Calu3 (cell line): Measurements from ENCODE around the gene MYL12A. TPM values are rescaled to one million over a fixed set of nuclear protein-coding genes. Genes with fewer than 3 reads are reported as not detected.

Source experiments
- BruUV-seq: library from RNA; stranded (reverse); fragments of 400-500 nt; replicated peaks from 2 replicates; lab custom pipeline; 2021; lab: Mats Ljungman, UMichigan
- CTCF ChIA-PET: fragments of 300-600 bp; sonication (Branson Sonifier 250); formaldehyde crosslinking; loops from one replicate; lab custom pipeline; 2022; ENCODE audit warnings: antibody characterized with exemption; lab: Charles Lee
- DNase-seq: peaks from one replicate; pipeline ENCODE4 v3.0.0; 2022
- H3K27ac Mint-ChIP-seq: one replicate; pipeline ENCODE4 v1.8.0; 2022; ENCODE audit warnings: mixed read lengths; ENCODE audit not compliant: unreplicated experiment
- H3K27me3 Mint-ChIP-seq: one replicate; pipeline ENCODE4 v1.8.0; 2022; ENCODE audit warnings: mixed read lengths; ENCODE audit not compliant: unreplicated experiment
- H3K36me3 Mint-ChIP-seq: one replicate; pipeline ENCODE4 v1.8.0; 2022; ENCODE audit warnings: mild to moderate bottlenecking, moderate library complexity, mixed read lengths; ENCODE audit not compliant: insufficient read depth, unreplicated experiment
- H3K4me1 Mint-ChIP-seq: one replicate; pipeline ENCODE4 v1.8.0; 2022; ENCODE audit warnings: mild to moderate bottlenecking, low read depth, mixed read lengths; ENCODE audit not compliant: unreplicated experiment
- H3K4me3 Mint-ChIP-seq: one replicate; pipeline ENCODE4 v1.8.0; 2022; ENCODE audit warnings: mild to moderate bottlenecking, low read depth, moderate library complexity, mixed read lengths; ENCODE audit not compliant: unreplicated experiment
- H3K9me3 Mint-ChIP-seq: one replicate; pipeline ENCODE4 v1.8.0; 2022; ENCODE audit warnings: low read depth, mixed read lengths; ENCODE audit not compliant: unreplicated experiment
- CTCF ChIP-seq: fragments of 200-600 bp; IDR thresholded peaks from one replicate; pipeline ENCODE4 v1.8.0; 2022; ENCODE audit warnings: antibody characterized with exemption; ENCODE audit not compliant: unreplicated experiment
- intact Hi-C: fragments of 100-400 bp; cut with micrococcal nuclease; formaldehyde crosslinking; loops from one replicate; pipeline ENCODE4 v1.10.0; 2022; ENCODE audit not compliant: unreplicated experiment
- total RNA-seq: library from RNA; stranded (reverse); gene quantifications from 2 replicates; pipeline ENCODE4 v1.2.3, GENCODE V29; 2022

Gene MYL12A
- total RNA-seq, 1 experiment from 2014 or later = 428 TPM

GRCh38 chr18:3283253-3283863, 35.8 kb downstream of the MYL12A start:
- DNase-seq = no peak
- TF ChIP-seq CTCF = no peak
- peaks cover 21% of the 10 kb centered on the region for H3K4me1 Mint-ChIP-seq
- H3K27me3 Mint-ChIP-seq = no peaks in the 10 kb centered on the region
- H3K36me3 Mint-ChIP-seq = peaks cover 21% of the 10 kb centered on the region
- no peak overlapping the region for H3K4me3 Mint-ChIP-seq
- no TSS peak for BruUV-seq
- H3K9me3 Mint-ChIP-seq = peaks cover 5% of the 10 kb centered on the region
- CTCF ChIA-PET = interaction anchor here (1.5 to 2.2 kb wide), 4 partner anchors 14 to 383 kb away, joined by 3 to 16 read pairs (median 10); no protein-coding TSS in a partner anchor
- peak overlapping the region; percentile 22 for H3K27ac Mint-ChIP-seq
- intact Hi-C loops = loop anchor here (2.0 to 5.0 kb wide), 3 partner anchors 163 to 589 kb away; no protein-coding TSS in a partner anchor

GRCh38 chr18:3283908-3284307, 36.3 kb downstream of the MYL12A start:
- intact Hi-C loops = loop anchor here (2.0 to 5.0 kb wide), 3 partner anchors 163 to 588 kb away; no protein-coding TSS in a partner anchor
- Mint-ChIP-seq H3K4me1 (peaks cover 21% of the 10 kb centered on the region), H3K36me3 (peaks cover 16% of the 10 kb centered on the region), H3K4me3 (no peak overlapping the region), H3K27me3 (no peaks in the 10 kb centered on the region), H3K27ac (peak overlapping the region; percentile 22), H3K9me3 (peaks cover 5% of the 10 kb centered on the region)
- CTCF ChIA-PET = interaction anchor here (2.2 kb wide), 1 partner anchor 14 kb away, joined by 16 read pairs; no protein-coding TSS in a partner anchor
- DNase-seq = no peak
- TF ChIP-seq CTCF = no peak
- no TSS peak for BruUV-seq

GRCh38 chr18:3284501-3284900, 36.9 kb downstream of the MYL12A start:
- H3K4me3 Mint-ChIP-seq = no peak overlapping the region
- H3K4me1 Mint-ChIP-seq = peaks cover 17% of the 10 kb centered on the region
- BruUV-seq = no TSS peak
- CTCF ChIA-PET = no interaction called here
- TF ChIP-seq CTCF = no peak
- H3K36me3 Mint-ChIP-seq = peaks cover 10% of the 10 kb centered on the region
- peak overlapping the region; percentile 22 for H3K27ac Mint-ChIP-seq
- no peaks in the 10 kb centered on the region for H3K27me3 Mint-ChIP-seq
- H3K9me3 Mint-ChIP-seq = peaks cover 5% of the 10 kb centered on the region
- intact Hi-C loops = loop anchor here (5.0 kb wide), 2 partner anchors 488 to 588 kb away; no protein-coding TSS in a partner anchor
- no peak for DNase-seq

GRCh38 chr18:3286159-3286558, 38.6 kb downstream of the MYL12A start:
- H3K9me3 Mint-ChIP-seq = peaks cover 5% of the 10 kb centered on the region
- DNase-seq = no peak
- H3K36me3 Mint-ChIP-seq = no peaks in the 10 kb centered on the region
- peaks cover 12% of the 10 kb centered on the region for H3K4me1 Mint-ChIP-seq
- intact Hi-C loops = no loop called here
- no peak for TF ChIP-seq CTCF
- no peak overlapping the region for H3K4me3 Mint-ChIP-seq
- H3K27ac Mint-ChIP-seq = no peak overlapping the region
- no TSS peak for BruUV-seq
- no peaks in the 10 kb centered on the region for H3K27me3 Mint-ChIP-seq
- CTCF ChIA-PET = interaction anchor here (0.6 kb wide), 1 partner anchor 310 kb away, joined by 3 read pairs; no protein-coding TSS in a partner anchor
